GM12892 (cell line): ENCODE data around the gene STYK1.
"Not testable (repeated sequence)": the region's sequence is repeated elsewhere in the genome, so short reads cannot be mapped to it uniquely, and the experiment has no call there.

ENCODE experiments used
- DNase-seq: peaks from one replicate; pipeline ENCODE4 v3.0.0; 2011; ENCODE audit not compliant: insufficient read length
- FAIRE-seq: peaks from 2 replicates; lab custom pipeline; 2011; peaks lifted over from hg19 to GRCh38; lab: Jason Lieb, UNC
- POLR2A ChIP-seq: IDR thresholded peaks from 2 replicates; pipeline ENCODE4 v1.6.1; 2011; ENCODE audit warnings: low read depth, low read length, control low read depth
- POLR2AphosphoS5 ChIP-seq: IDR thresholded peaks from 2 replicates; pipeline ENCODE4 v1.6.1; 2011; ENCODE audit warnings: low read depth, low read length, control low read depth
- TAF1 ChIP-seq: IDR thresholded peaks from 2 replicates; pipeline ENCODE4 v1.6.1; 2011; ENCODE audit warnings: low read depth, mild to moderate bottlenecking, control low read depth, low read length, borderline replicate concordance

The STYK1 gene

GRCh38 chr12:10584415-10584814 is 89.4 kb downstream of the STYK1 start:
- no peak for FAIRE-seq
- DNase-seq, result no peak
- TF ChIP-seq POLR2AphosphoS5 (no peak), POLR2A (no peak), TAF1 (no peak)

- FAIRE-seq (no peak), DNase-seq (no peak)
- no peak for TF ChIP-seq POLR2AphosphoS5
- TF ChIP-seq TAF1, result no peak
- TF ChIP-seq POLR2A, result no peak
Observed at GRCh38 chr12:10582704-10583103, 91.1 kb downstream of the STYK1 start.

GRCh38 chr12:10582133-10582532 is 91.7 kb downstream of the STYK1 start:
- FAIRE-seq, DNase-seq: not testable (repeated sequence)

GRCh38 chr12:10574307-10574706 is 99.5 kb downstream of the STYK1 start:
- no peak for FAIRE-seq
- DNase-seq, result no peak
- TF ChIP-seq POLR2A, result no peak
- no peak for TF ChIP-seq POLR2AphosphoS5
- no peak for TF ChIP-seq TAF1

GRCh38 chr12:10572021-10572490 is 101.8 kb downstream of the STYK1 start:
- FAIRE-seq, DNase-seq: not testable (repeated sequence)

GRCh38 chr12:10571141-10571540 is 102.7 kb downstream of the STYK1 start:
- DNase-seq (no peak), FAIRE-seq (no peak)

More at GRCh38 chr12:10571141-10571540, 102.7 kb downstream of the STYK1 start:
- TF ChIP-seq POLR2AphosphoS5 (no peak), TAF1 (no peak), POLR2A (no peak)
